Measurements from ENCODE around the gene CRYZL1. TPM values are rescaled to one million over a fixed set of nuclear protein-coding genes. Genes with fewer than 3 reads are reported as not detected.
A peak's percentile ranks its signal among the peaks of the same experiment; 100 is the strongest.

Gene CRYZL1
- total and polyA plus RNA-seq, 4 experiments from 2014 or later, result 34.4 to 64.2 (median 51.3) TPM

GRCh38 chr21:33644383-33645074, 3.0 kb upstream of the CRYZL1 start:
- H3K4me3 ChIP-seq (ENCODE audit: low read length in 2 of 2), result no peak overlapping the region
- no peaks in the 10 kb centered on the region for H3K36me3 ChIP-seq (ENCODE audit: insufficient read depth, low read length)
- Mint-ChIP-seq H3K36me3 (peaks cover 0 to 9% of the 10 kb centered on the region in 2 donors), H3K9me3 (no peaks in the 10 kb centered on the region), H3K27me3 (peaks cover 5 to 15% of the 10 kb centered on the region in 2 donors), H3K4me3 (no peak overlapping the region), H3K27ac (no peak overlapping the region), H3K4me1 (peaks cover 6 to 32% (median 17%) of the 10 kb centered on the region in 4 donors)
- no peak for DNase-seq
- ChIA-PET POLR2A (ENCODE audit: partially characterized antibody) (no interaction called here), CTCF (ENCODE audit: partially characterized antibody) (no interaction called here)
- peaks cover 22% of the 10 kb centered on the region for H3K4me1 ChIP-seq (ENCODE audit: insufficient read depth, low read length)
- H3K9me3 ChIP-seq (ENCODE audit: control insufficient read depth in 1 of 2, low read length in 2 of 2), result no peaks in the 10 kb centered on the region
- H3K27me3 ChIP-seq (ENCODE audit: insufficient read depth, low read length), result peaks cover 7% of the 10 kb centered on the region
- H3K27ac ChIP-seq (ENCODE audit: low read depth, low read length), result no peak overlapping the region
- intact Hi-C loops (cut with micrococcal nuclease), result loop anchor here (5.0 kb wide), 2 partner anchors 917 to 1252 kb away; partner anchors contain the start of genes SYNJ1 and URB1

GRCh38 chr21:33643658-33644311, 2.2 kb upstream of the CRYZL1 start:
- Mint-ChIP-seq H3K27me3 (peaks cover 5 to 15% of the 10 kb centered on the region in 2 donors), H3K9me3 (no peaks in the 10 kb centered on the region), H3K4me3 (peak overlapping the region; percentile 84 to 95 (median 92)), H3K27ac (peak overlapping the region in 1 of 7 donors; percentile 65), H3K4me1 (peaks cover 6 to 38% (median 17%) of the 10 kb centered on the region in 4 donors), H3K36me3 (peaks cover 0 to 9% of the 10 kb centered on the region in 2 donors)
- ChIA-PET POLR2A (ENCODE audit: partially characterized antibody) (no interaction called here), CTCF (ENCODE audit: partially characterized antibody) (no interaction called here)
- Histone ChIP-seq H3K27ac (ENCODE audit: low read depth, low read length) (no peak overlapping the region), H3K4me1 (ENCODE audit: insufficient read depth, low read length) (peaks cover 23% of the 10 kb centered on the region), H3K4me3 (ENCODE audit: low read length in 2 of 2) (no peak overlapping the region), H3K36me3 (ENCODE audit: insufficient read depth, low read length) (no peaks in the 10 kb centered on the region), H3K27me3 (ENCODE audit: insufficient read depth, low read length) (peaks cover 7% of the 10 kb centered on the region), H3K9me3 (ENCODE audit: control insufficient read depth in 1 of 2, low read length in 2 of 2) (no peaks in the 10 kb centered on the region)
- intact Hi-C loops (cut with micrococcal nuclease), result loop anchor here (2.0 to 5.0 kb wide), 4 partner anchors 271 to 1251 kb away; partner anchors contain the start of genes ATP5PO, SYNJ1 and URB1
- DNase-seq, result no peak

- peak in 4 of 5 donors; percentile 9 to 16 (median 12) for DNase-seq
- CTCF ChIA-PET (ENCODE audit: partially characterized antibody), result no interaction called here
- peaks cover 5 to 15% of the 10 kb centered on the region in 2 donors for H3K27me3 Mint-ChIP-seq
- peaks cover 8 to 42% (median 17%) of the 10 kb centered on the region in 4 donors for H3K4me1 Mint-ChIP-seq
- Histone ChIP-seq H3K27ac (ENCODE audit: low read depth, low read length) (no peak overlapping the region), H3K9me3 (ENCODE audit: control insufficient read depth in 1 of 2, low read length in 2 of 2) (no peaks in the 10 kb centered on the region), H3K4me3 (ENCODE audit: low read length in 2 of 2) (peak overlapping the region in 1 of 2 donors; percentile 94), H3K36me3 (ENCODE audit: insufficient read depth, low read length) (no peaks in the 10 kb centered on the region), H3K4me1 (ENCODE audit: insufficient read depth, low read length) (peaks cover 28% of the 10 kb centered on the region), H3K27me3 (ENCODE audit: insufficient read depth, low read length) (peaks cover 7% of the 10 kb centered on the region)
- intact Hi-C loops (cut with micrococcal nuclease), result loop anchor here (1.0 to 5.0 kb wide), 6 partner anchors 101 to 1251 kb away; partner anchors contain the start of genes ATP5PO, CFAP298, GART and SYNJ1
- peak overlapping the region; percentile 84 to 95 (median 92) for H3K4me3 Mint-ChIP-seq
- H3K36me3 Mint-ChIP-seq, result peaks cover 0 to 9% of the 10 kb centered on the region in 2 donors
- H3K9me3 Mint-ChIP-seq, result no peaks in the 10 kb centered on the region
- peak overlapping the region in 6 of 7 donors; percentile 24 to 84 (median 72) for H3K27ac Mint-ChIP-seq
- POLR2A ChIA-PET (ENCODE audit: partially characterized antibody), result no interaction called here
Observed at GRCh38 chr21:33642896-33643657, 1.5 kb upstream of the CRYZL1 start.

GRCh38 chr21:33642027-33642895, 720 bp upstream of the CRYZL1 start, which contains the start of gene ITSN1:
TSS of gene ITSN1 (plus strand) at chr21:33642501. CDS start at chr21:33718829, 76,328 bp downstream.
- Histone ChIP-seq H3K9me3 (ENCODE audit: control insufficient read depth in 1 of 2, low read length in 2 of 2) (no peaks in the 10 kb centered on the region), H3K4me3 (ENCODE audit: low read length in 2 of 2) (peak within 1 kb of the TSS; percentile 87 to 94), H3K4me1 (ENCODE audit: insufficient read depth, low read length) (peaks cover 28% of the 10 kb centered on the region), H3K36me3 (ENCODE audit: insufficient read depth, low read length) (no peaks in the 10 kb centered on the region), H3K27ac (ENCODE audit: low read depth, low read length) (peak within 1 kb of the TSS; percentile 67), H3K27me3 (ENCODE audit: insufficient read depth, low read length) (peaks cover 7% of the 10 kb centered on the region)
- Mint-ChIP-seq H3K27me3 (peaks cover 5 to 15% of the 10 kb centered on the region in 2 donors), H3K27ac (peak within 1 kb of the TSS; percentile 88 to 100 (median 97)), H3K4me1 (peaks cover 15 to 49% (median 23%) of the 10 kb centered on the region in 4 donors), H3K9me3 (no peaks in the 10 kb centered on the region), H3K36me3 (peaks cover 3 to 11% of the 10 kb centered on the region in 2 donors), H3K4me3 (peak within 1 kb of the TSS; percentile 93 to 99 (median 98))
- DNase-seq, result peak; percentile 98 to 100 (median 99)
- ChIA-PET CTCF (ENCODE audit: partially characterized antibody) (no interaction called here), POLR2A (ENCODE audit: partially characterized antibody) (interaction anchor here (2.2 kb wide), 1 partner anchor 99 kb away, joined by 11 read pairs; the partner anchor contains the start of gene SON)
- intact Hi-C loops (cut with micrococcal nuclease), result loop anchor here (1.0 to 5.0 kb wide), 6 partner anchors 100 to 1250 kb away; partner anchors contain the start of genes ATP5PO, CFAP298, GART and SYNJ1

- Histone ChIP-seq H3K27ac (ENCODE audit: low read depth, low read length) (peak overlapping the region; percentile 67), H3K27me3 (ENCODE audit: insufficient read depth, low read length) (peaks cover 7% of the 10 kb centered on the region), H3K4me3 (ENCODE audit: low read length in 2 of 2) (peak overlapping the region; percentile 87 to 94), H3K4me1 (ENCODE audit: insufficient read depth, low read length) (peaks cover 28% of the 10 kb centered on the region), H3K36me3 (ENCODE audit: insufficient read depth, low read length) (no peaks in the 10 kb centered on the region), H3K9me3 (ENCODE audit: control insufficient read depth in 1 of 2, low read length in 2 of 2) (no peaks in the 10 kb centered on the region)
- peak overlapping the region; percentile 93 to 99 (median 98) for H3K4me3 Mint-ChIP-seq
- peaks cover 17 to 50% (median 28%) of the 10 kb centered on the region in 4 donors for H3K4me1 Mint-ChIP-seq
- ChIA-PET POLR2A (ENCODE audit: partially characterized antibody) (interaction anchor here (1.1 to 2.2 kb wide), 2 partner anchors 98 to 161 kb away, joined by 4 to 11 read pairs; partner anchors contain the start of genes SON and TMEM50B), CTCF (ENCODE audit: partially characterized antibody) (interaction anchor here (1.0 to 1.3 kb wide), 2 partner anchors 35 to 869 kb away, joined by 3 read pairs; partner anchors contain the start of gene PAXBP1)
- H3K36me3 Mint-ChIP-seq, result peaks cover 6 to 11% of the 10 kb centered on the region in 2 donors
- peak overlapping the region; percentile 88 to 100 (median 97) for H3K27ac Mint-ChIP-seq
- peak in 2 of 5 donors; percentile 4 to 5 for DNase-seq
- H3K27me3 Mint-ChIP-seq, result peaks cover 5 to 15% of the 10 kb centered on the region in 2 donors
- intact Hi-C loops (cut with micrococcal nuclease), result loop anchor here (1.0 to 5.0 kb wide), 6 partner anchors 150 to 1249 kb away; partner anchors contain the start of genes DNAJC28, RCAN1, SYNJ1 and URB1
- no peaks in the 10 kb centered on the region for H3K9me3 Mint-ChIP-seq
Observed at GRCh38 chr21:33640697-33641351, 717 bp downstream of the CRYZL1 start.

- Histone ChIP-seq H3K36me3 (ENCODE audit: insufficient read depth, low read length) (peaks cover 4% of the 10 kb centered on the region), H3K4me1 (ENCODE audit: insufficient read depth, low read length) (peaks cover 6% of the 10 kb centered on the region), H3K4me3 (ENCODE audit: low read length in 2 of 2) (no peak overlapping the region), H3K9me3 (ENCODE audit: control insufficient read depth in 1 of 2, low read length in 2 of 2) (no peaks in the 10 kb centered on the region), H3K27me3 (ENCODE audit: insufficient read depth, low read length) (no peaks in the 10 kb centered on the region), H3K27ac (ENCODE audit: low read depth, low read length) (no peak overlapping the region)
- Mint-ChIP-seq H3K4me1 (peaks cover 9 to 23% (median 19%) of the 10 kb centered on the region in 4 donors), H3K27me3 (no peaks in the 10 kb centered on the region), H3K4me3 (no peak overlapping the region), H3K27ac (no peak overlapping the region), H3K9me3 (no peaks in the 10 kb centered on the region), H3K36me3 (peaks cover 17 to 23% of the 10 kb centered on the region in 2 donors)
- intact Hi-C loops (cut with micrococcal nuclease), result no loop called here
- POLR2A ChIA-PET (ENCODE audit: partially characterized antibody), result no interaction called here
- CTCF ChIA-PET (ENCODE audit: partially characterized antibody), result interaction anchor here (0.8 kb wide), 1 partner anchor 28 kb away, joined by 3 read pairs; no protein-coding TSS in a partner anchor
- DNase-seq, result no peak
Observed at GRCh38 chr21:33634254-33634653, 7.3 kb downstream of the CRYZL1 start.
